Keratinocyte (primary cell): ENCODE data around the gene SEC61A2. TPM values are rescaled to one million over a fixed set of nuclear protein-coding genes. Genes with fewer than 3 reads are reported as not detected.

Source experiments
- DNase-seq: peaks from one replicate; pipeline ENCODE4 v3.0.0-alpha.2; 2011; ENCODE audit warnings: low read depth, missing footprints, low spot score
- FAIRE-seq: peaks from 2 replicates; lab custom pipeline; 2011; peaks lifted over from hg19 to GRCh38; lab: Jason Lieb, UNC
- H2AFZ ChIP-seq: 2 replicates; pipeline ENCODE4 v1.6.0; 2012; ENCODE audit warnings: low read length, control low read depth, inconsistent platforms; ENCODE audit not compliant: control insufficient read depth
- H3K27ac ChIP-seq: 2 replicates; pipeline ENCODE4 v1.5.1; 2011; ENCODE audit warnings: low read length; ENCODE audit not compliant: control insufficient read depth, insufficient read depth
- H3K27me3 ChIP-seq: 3 replicates; pipeline ENCODE4 v1.6.0; 2011; ENCODE audit warnings: low read length; ENCODE audit not compliant: control insufficient read depth, insufficient read depth; ENCODE audit errors: extremely low read depth
- H3K36me3 ChIP-seq, 2 experiments: 2 replicates in 1 of 2; 3 replicates in 1 of 2; pipeline ENCODE4 v1.5.1; 2011; ENCODE audit warnings: low read length in 2 of 2, mild to moderate bottlenecking in 1 of 2; ENCODE audit not compliant: control insufficient read depth in 2 of 2, insufficient read depth in 2 of 2; ENCODE audit errors: extremely low read depth in 1 of 2
- H3K4me1 ChIP-seq: 3 replicates; pipeline ENCODE4 v1.5.1; 2011; ENCODE audit warnings: low read length; ENCODE audit not compliant: control insufficient read depth, insufficient read depth; ENCODE audit errors: extremely low read depth
- H3K4me2 ChIP-seq: 3 replicates; pipeline ENCODE4 v1.6.0; 2011; ENCODE audit warnings: low read depth, low read length; ENCODE audit not compliant: control insufficient read depth, insufficient read depth; ENCODE audit errors: extremely low read depth
- H3K4me3 ChIP-seq, 3 experiments: fragments of 200-600 bp in 1 of 3; sonication (generic) in 1 of 3; 2 replicates in 2 of 3; 3 replicates in 1 of 3; pipeline ENCODE4 v1.5.1; 2011 to 2016; ENCODE audit warnings: low read length in 3 of 3, mild to moderate bottlenecking in 3 of 3, control low read depth in 2 of 3, inconsistent platforms in 1 of 3, low read depth in 1 of 3, mixed read lengths in 1 of 3, mixed run types in 1 of 3, moderate library complexity in 1 of 3; ENCODE audit not compliant: control insufficient read depth in 2 of 3, insufficient read depth in 2 of 3; ENCODE audit errors: extremely low read depth in 1 of 3
- H3K79me2 ChIP-seq: 2 replicates; pipeline ENCODE4 v1.6.0; 2012; ENCODE audit warnings: low read length; ENCODE audit not compliant: control insufficient read depth, insufficient read depth
- H3K9ac ChIP-seq: 3 replicates; pipeline ENCODE4 v1.6.0; 2011; ENCODE audit warnings: low read length; ENCODE audit not compliant: control insufficient read depth, insufficient read depth; ENCODE audit errors: extremely low read depth
- H3K9me1 ChIP-seq: 3 replicates; pipeline ENCODE4 v1.6.0; 2011; ENCODE audit warnings: low read length; ENCODE audit not compliant: control insufficient read depth, insufficient read depth; ENCODE audit errors: extremely low read depth
- H3K9me3 ChIP-seq: 2 replicates; pipeline ENCODE4 v1.5.1; 2012; ENCODE audit warnings: low read depth, low read length; ENCODE audit not compliant: control insufficient read depth
- H4K20me1 ChIP-seq: 3 replicates; pipeline ENCODE4 v1.6.0; 2011; ENCODE audit warnings: low read length; ENCODE audit not compliant: control insufficient read depth, insufficient read depth; ENCODE audit errors: extremely low read depth
- CTCF ChIP-seq, 3 experiments: IDR thresholded peaks in 1 of 3; conservative IDR thresholded peaks in 1 of 3; optimal IDR thresholded peaks in 1 of 3; 2 replicates in 2 of 3; 3 replicates in 1 of 3; pipeline versions ENCODE3 to v1.5.1; 2011; ENCODE audit warnings: low read length in 3 of 3, mild to moderate bottlenecking in 3 of 3, moderate library complexity in 2 of 3, control low read depth in 1 of 3, inconsistent platforms in 1 of 3; ENCODE audit not compliant: insufficient read depth in 2 of 3; ENCODE audit errors: extremely low read depth in 1 of 3
- EZH2 ChIP-seq: IDR thresholded peaks from one replicate; pipeline ENCODE4 v1.6.1; 2012; ENCODE audit warnings: inconsistent platforms, mild to moderate bottlenecking, low read length, moderate library complexity
- dilution Hi-C: fragments of 300-500 bp; cut with MboI; formaldehyde crosslinking; loops from one replicate; pipeline ENCODE4 v1.7.0; 2020; ENCODE audit warnings: low sequenced_read_pairs; ENCODE audit not compliant: extremely low pct_ligation_motif_present
- polyA plus RNA-seq, 5 experiments: library from polyadenylated mRNA; depleted of rRNA in 3 of 5; stranded (reverse) in 3 of 5; stranded (forward) in 1 of 5; unstranded in 1 of 5; fragments of >200 nt; gene quantifications; 1 replicate in 1 of 5; 2 replicates in 3 of 5; 3 replicates in 1 of 5; pipeline versions ENCODE4 v1.2.1 to v1.2.3, GENCODE V29; 2011 to 2012; ENCODE audit warnings: missing spikeins in 2 of 5, low read depth in 1 of 5, low replicate concordance in 1 of 5

The SEC61A2 gene
- polyA plus RNA-seq, 1 donor (not counting 4 experiments of a cell fraction or from before 2014, with no cell fraction given), result 13.7 TPM

- Histone ChIP-seq H3K4me2 (no peak overlapping the region), H3K9me3 (no peaks in the 10 kb centered on the region), H4K20me1 (peaks cover 4% of the 10 kb centered on the region), H3K9ac (no peak overlapping the region), H3K27me3 (no peaks in the 10 kb centered on the region), H3K9me1 (no peaks in the 10 kb centered on the region), H3K79me2 (peaks cover 61% of the 10 kb centered on the region), H3K27ac (no peak overlapping the region), H2AFZ (no peak overlapping the region), H3K4me3 (no peak overlapping the region), H3K36me3 (peaks cover 20 to 26% of the 10 kb centered on the region in 2 experiments), H3K4me1 (no peaks in the 10 kb centered on the region)
- no peak for DNase-seq
- TF ChIP-seq CTCF (optimal IDR thresholded peaks at IDR 0.05 in 1 of 3, IDR thresholded peaks at IDR 0.05 in 1 of 3, conservative IDR thresholded peaks at IDR 0.05 in 1 of 3; ENCODE audit: extremely low read depth in 1 of 3, insufficient read depth in 2 of 3, low read length in 3 of 3), result no peak
- no peak for TF ChIP-seq EZH2
- FAIRE-seq, result no peak
- dilution Hi-C loops, result no loop called here
Observed at GRCh38 chr10:12207114-12207513, 77.6 kb downstream of the SEC61A2 start.

- Histone ChIP-seq H3K9ac (no peak overlapping the region), H3K27me3 (no peaks in the 10 kb centered on the region), H3K27ac (no peak overlapping the region), H3K9me3 (no peaks in the 10 kb centered on the region), H4K20me1 (peaks cover 4% of the 10 kb centered on the region), H3K4me1 (no peaks in the 10 kb centered on the region), H2AFZ (no peak overlapping the region), H3K9me1 (no peaks in the 10 kb centered on the region), H3K36me3 (peaks cover 19 to 20% of the 10 kb centered on the region in 2 experiments), H3K4me3 (no peak overlapping the region), H3K79me2 (peaks cover 48% of the 10 kb centered on the region), H3K4me2 (no peak overlapping the region)
- no peak for TF ChIP-seq EZH2
- TF ChIP-seq CTCF (optimal IDR thresholded peaks at IDR 0.05 in 1 of 3, IDR thresholded peaks at IDR 0.05 in 1 of 3, conservative IDR thresholded peaks at IDR 0.05 in 1 of 3; ENCODE audit: extremely low read depth in 1 of 3, insufficient read depth in 2 of 3, low read length in 3 of 3), result no peak
- no peak for FAIRE-seq
- dilution Hi-C loops, result no loop called here
- DNase-seq, result no peak
Observed at GRCh38 chr10:12208460-12208859, 79.0 kb downstream of the SEC61A2 start.
